SH-SY5Y (cell line): ENCODE data around the gene IQSEC2.

Source experiments
- GATA2 ChIP-seq: IDR thresholded peaks from 2 replicates; pipeline ENCODE4 v1.6.1; 2011; ENCODE audit warnings: mild to moderate bottlenecking, low read depth, low read length
- GATA3 ChIP-seq: IDR thresholded peaks from 2 replicates; pipeline ENCODE4 v1.6.1; 2011; ENCODE audit warnings: low read depth, mild to moderate bottlenecking, low read length, moderate library complexity

IQSEC2 gene

GRCh38 chrX:53281321-53281822, at the start of gene IQSEC2:
Gene IQSEC2 (minus strand): TSS chrX:53281584.
- TF ChIP-seq GATA3 (no peak), GATA2 (no peak)

GRCh38 chrX:53330331-53330730, 48.9 kb upstream of the IQSEC2 start:
- TF ChIP-seq GATA3 (no peak), GATA2 (no peak)

DNA sequence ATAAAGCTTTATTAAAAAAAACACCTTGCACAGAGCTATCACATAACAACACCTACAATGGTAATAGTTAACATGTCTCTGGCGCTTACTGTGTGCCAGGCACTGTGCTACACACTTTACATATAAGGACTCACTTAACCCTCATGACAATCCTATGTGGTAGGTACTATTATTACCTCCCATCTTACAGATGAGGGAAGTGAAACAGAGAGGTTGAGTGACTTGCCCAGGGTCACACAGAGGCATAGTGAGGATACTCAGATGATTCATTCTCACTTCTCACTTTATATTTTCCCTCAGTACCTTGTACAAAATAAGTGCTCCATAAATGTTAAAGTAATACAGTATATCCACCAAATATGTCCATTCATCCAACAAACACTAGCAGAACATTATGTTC, 43.4 kb upstream of the IQSEC2 start:
- TF ChIP-seq GATA2 (no peak), GATA3 (no peak)

DNA sequence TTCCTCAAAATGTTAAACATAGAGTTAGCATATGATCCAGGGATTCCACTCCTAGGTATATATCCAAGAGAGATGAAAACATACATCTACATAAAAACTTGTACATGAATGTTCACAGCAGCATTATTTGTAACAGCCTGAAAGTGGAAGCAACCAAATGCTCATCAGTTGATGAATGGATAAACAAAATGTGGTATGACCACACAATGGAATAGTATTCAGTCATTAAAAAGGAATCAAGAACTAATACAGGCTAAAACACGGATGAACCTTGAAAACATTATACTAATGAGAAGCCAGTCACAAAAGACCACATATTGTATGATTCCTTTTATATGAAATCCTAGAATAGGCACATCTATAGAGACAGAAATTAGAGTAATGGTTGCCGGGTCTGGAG, 42.7 kb upstream of the IQSEC2 start:
- TF ChIP-seq GATA2 (no peak), GATA3 (no peak)

DNA sequence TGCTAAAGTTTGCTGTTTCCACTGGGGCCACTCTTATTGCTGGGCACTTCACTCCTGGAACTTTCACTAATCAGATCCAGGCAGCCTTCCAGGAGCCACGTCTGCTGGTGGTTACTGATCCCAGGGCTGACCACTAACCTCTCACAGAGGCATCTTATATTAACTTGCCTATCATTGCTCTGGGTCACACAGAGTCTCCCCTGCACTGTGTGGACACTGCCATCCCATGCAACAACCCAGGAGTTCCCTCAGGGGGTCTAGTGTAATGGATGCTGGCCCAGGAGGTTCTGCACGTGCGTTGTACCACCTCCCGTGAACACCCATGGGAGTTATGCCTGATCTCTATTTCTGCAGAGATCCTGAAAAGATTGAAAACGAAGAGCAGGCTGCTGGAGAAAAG, 41.8 kb upstream of the IQSEC2 start:
- TF ChIP-seq GATA3, result no peak

GRCh38 chrX:53321943-53322497, 40.6 kb upstream of the IQSEC2 start:
- TF ChIP-seq GATA3 (no peak), GATA2 (no peak)

- no peak for TF ChIP-seq GATA2
- TF ChIP-seq GATA3, result no peak
These were observed 40.0 kb upstream of the IQSEC2 start for GRCh38 chrX:53321230-53321942.

DNA sequence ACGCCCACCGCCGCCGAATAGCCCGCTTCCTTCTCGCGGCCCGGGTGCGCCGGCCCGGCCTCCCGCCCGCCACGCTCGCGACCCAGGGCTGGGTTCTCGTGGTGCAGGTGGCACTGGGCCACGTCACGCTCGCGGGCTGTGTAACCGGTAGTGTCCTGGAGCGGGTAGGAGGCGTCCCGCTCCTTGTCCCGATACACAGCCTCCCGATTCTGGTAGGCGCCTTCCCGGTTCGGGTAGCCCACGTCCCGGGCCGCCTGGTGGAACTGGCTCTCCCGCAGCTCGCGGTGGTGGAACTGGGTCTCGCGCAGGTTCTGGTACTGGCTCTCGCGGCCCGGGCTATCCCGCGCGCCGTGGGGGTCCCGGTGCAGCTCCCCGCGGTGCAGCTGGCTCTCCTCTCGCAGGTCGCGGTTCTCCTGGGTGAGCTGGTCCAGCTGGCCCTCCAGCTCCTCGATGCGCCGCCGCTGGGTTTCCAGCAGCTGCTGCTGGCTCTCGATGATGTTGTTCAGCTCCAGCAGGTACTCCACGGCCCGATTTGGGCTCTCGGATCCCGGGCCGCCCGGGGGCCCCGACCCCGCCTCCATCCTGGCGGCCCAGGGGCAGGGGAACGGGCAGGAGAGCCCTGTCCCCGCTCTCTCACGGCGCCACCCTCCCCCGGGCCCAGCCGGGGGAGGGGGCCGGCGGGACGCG, 39.3 kb upstream of the IQSEC2 start:
- TF ChIP-seq GATA3 (no peak), GATA2 (no peak)

- TF ChIP-seq GATA2, result no peak
- no peak for TF ChIP-seq GATA3
These were observed 38.5 kb upstream of the IQSEC2 start for GRCh38 chrX:53319614-53320542.

GRCh38 chrX:53318766-53319353, 37.5 kb upstream of the IQSEC2 start:
- TF ChIP-seq GATA2, result no peak
- TF ChIP-seq GATA3, result no peak

DNA sequence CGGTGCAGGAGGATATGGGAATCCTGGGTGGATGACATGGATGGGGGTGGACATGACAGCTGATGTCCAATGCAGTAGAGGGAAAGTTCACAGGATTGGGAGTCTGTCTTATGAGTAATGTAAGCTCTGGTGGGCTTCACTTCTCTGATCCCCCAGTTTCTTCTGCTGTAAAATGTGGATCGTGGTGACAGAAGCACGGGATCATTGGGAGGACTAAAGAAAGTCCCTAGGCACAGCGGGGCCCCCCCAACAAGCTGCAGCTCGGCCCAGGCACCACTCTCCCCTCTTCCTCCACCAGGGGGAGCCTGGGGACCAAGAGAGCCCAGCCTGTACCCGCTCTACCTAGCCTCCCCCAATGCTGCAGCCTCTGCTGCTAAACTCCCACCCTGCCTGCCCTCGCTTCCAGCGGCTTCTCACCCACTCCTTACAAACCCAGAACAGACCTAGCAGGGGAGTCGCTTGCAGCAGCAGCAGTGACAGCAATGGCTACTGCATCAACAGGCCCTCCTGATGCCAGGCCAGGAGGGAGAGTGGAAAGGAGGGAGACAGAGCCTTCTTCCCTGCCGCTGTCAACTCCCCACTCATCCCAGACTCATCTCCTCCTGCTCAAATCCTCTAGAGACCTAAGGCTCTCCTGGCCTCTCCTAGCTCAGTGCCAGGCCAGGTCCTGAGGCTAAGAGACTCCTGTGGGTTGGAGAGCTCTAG, 36.1 kb upstream of the IQSEC2 start:
- TF ChIP-seq GATA3 (no peak), GATA2 (no peak)

DNA sequence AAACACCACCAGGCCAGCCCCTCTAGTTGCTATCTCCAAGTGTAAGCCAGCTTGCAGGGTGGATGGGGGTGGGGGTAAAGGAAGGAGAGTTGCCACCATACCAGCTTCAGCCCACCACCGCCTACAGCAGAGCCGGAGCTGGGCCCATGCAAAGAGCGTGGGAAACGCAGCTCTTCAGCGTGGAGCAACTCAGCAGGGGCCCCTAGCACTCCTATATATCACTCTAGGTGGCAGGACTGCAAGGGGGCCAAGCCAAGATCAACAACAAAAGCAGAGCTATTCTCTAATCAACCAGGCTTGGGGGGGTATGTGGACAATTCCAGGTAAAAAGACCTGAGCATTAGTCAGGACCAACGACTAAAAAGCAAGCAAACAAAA, 35.5 kb upstream of the IQSEC2 start:
- TF ChIP-seq GATA2 (no peak), GATA3 (no peak)
